Mesendoderm (in vitro differentiated cells): Measurements from ENCODE around the gene RPP14.

Experiments used
- DNase-seq: peaks from one replicate; pipeline ENCODE4 v3.0.0; 2013
- H2AK5ac ChIP-seq: 2 replicates; pipeline ENCODE4 v1.6.1; 2013; ENCODE audit warnings: low read length, inconsistent platforms
- H2BK120ac ChIP-seq: 2 replicates; pipeline ENCODE4 v1.6.1; 2013; ENCODE audit warnings: low read depth, mild to moderate bottlenecking, low read length, moderate library complexity, mixed read lengths
- H2BK15ac ChIP-seq: replicated peaks from 2 replicates; pipeline ENCODE4 v1.6.1; 2013; ENCODE audit warnings: low read depth, mild to moderate bottlenecking, moderate library complexity
- H2BK5ac ChIP-seq: 2 replicates; pipeline ENCODE4 v1.6.1; 2013; ENCODE audit warnings: low read length, inconsistent platforms
- H3K18ac ChIP-seq: 2 replicates; pipeline ENCODE4 v1.6.1; 2013; ENCODE audit warnings: mild to moderate bottlenecking, low read length, mixed read lengths
- H3K23ac ChIP-seq: one replicate; pipeline ENCODE4 v1.6.1; 2013; ENCODE audit warnings: low read length
- H3K27ac ChIP-seq: 2 replicates; pipeline ENCODE4 v1.5.1; 2013; ENCODE audit warnings: low read depth, mild to moderate bottlenecking, inconsistent platforms, low read length, moderate library complexity
- H3K27me3 ChIP-seq: 2 replicates; pipeline ENCODE4 v1.6.1; 2013; ENCODE audit warnings: low read length, control low read depth, mild to moderate bottlenecking, inconsistent platforms; ENCODE audit not compliant: insufficient read depth, poor library complexity
- H3K36me3 ChIP-seq: 2 replicates; pipeline ENCODE4 v1.6.1; 2013; ENCODE audit warnings: low read length, inconsistent platforms; ENCODE audit not compliant: control insufficient read depth, insufficient read depth
- H3K4ac ChIP-seq: one replicate; pipeline ENCODE4 v1.6.1; 2013; ENCODE audit warnings: low read depth, mild to moderate bottlenecking, low read length, moderate library complexity
- H3K4me1 ChIP-seq: 2 replicates; pipeline ENCODE4 v1.6.1; 2013; ENCODE audit warnings: low read depth, low read length, inconsistent platforms; ENCODE audit not compliant: control insufficient read depth
- H3K4me2 ChIP-seq: 2 replicates; pipeline ENCODE4 v1.6.1; 2013; ENCODE audit warnings: low read length
- H3K4me3 ChIP-seq: 2 replicates; pipeline ENCODE4 v1.5.1; 2013; ENCODE audit warnings: mild to moderate bottlenecking, low read length
- H3K56ac ChIP-seq: one replicate; pipeline ENCODE4 v1.6.1; 2013; ENCODE audit warnings: low read length
- H3K79me1 ChIP-seq: 2 replicates; pipeline ENCODE4 v1.6.1; 2013; ENCODE audit warnings: low read length, inconsistent platforms
- H3K79me2 ChIP-seq: 2 replicates; pipeline ENCODE4 v1.6.1; 2013; ENCODE audit warnings: mild to moderate bottlenecking, low read length; ENCODE audit not compliant: control insufficient read depth, insufficient read depth
- H3K9ac ChIP-seq: 2 replicates; pipeline ENCODE4 v1.6.1; 2013; ENCODE audit warnings: low read length, inconsistent platforms
- H4K5ac ChIP-seq: one replicate; pipeline ENCODE4 v1.6.1; 2013; ENCODE audit warnings: low read length
- H4K8ac ChIP-seq: one replicate; pipeline ENCODE4 v1.6.1; 2013; ENCODE audit warnings: low read depth, mild to moderate bottlenecking, control low read depth, low read length, moderate library complexity
- WGBS: extraction: QIAGEN DNeasy Blood & Tissue Kit; methylation state at CpG from one replicate; pipeline ENCODE4 v1.1.7; 2013; ENCODE audit warnings: low lambda C conversion rate, missing lambda C conversion rate; ENCODE audit not compliant: insufficient coverage; ENCODE audit errors: extremely low coverage; 5-methylcytosine and 5-hydroxymethylcytosine counted together

The RPP14 gene

GRCh38 chr3:58357402-58357801, 51.4 kb downstream of the RPP14 start:
- no peaks in the 10 kb centered on the region for H3K36me3 ChIP-seq
- H4K8ac ChIP-seq = no peak overlapping the region
- H2AK5ac ChIP-seq = no peak overlapping the region
- H2BK120ac ChIP-seq = no peak overlapping the region
- H3K18ac ChIP-seq = no peak overlapping the region
- no peak overlapping the region for H3K4ac ChIP-seq
- H3K56ac ChIP-seq = no peak overlapping the region
- no peak overlapping the region for H3K23ac ChIP-seq
- H2BK15ac ChIP-seq = no peak overlapping the region
- no peak for DNase-seq
- no peaks in the 10 kb centered on the region for H3K79me2 ChIP-seq
- no peaks in the 10 kb centered on the region for H3K27me3 ChIP-seq
- no peaks in the 10 kb centered on the region for H3K79me1 ChIP-seq
- no peak overlapping the region for H4K5ac ChIP-seq
- H3K4me3 ChIP-seq = no peak overlapping the region
- no peak overlapping the region for H3K9ac ChIP-seq
- H3K4me2 ChIP-seq = no peak overlapping the region
- H3K4me1 ChIP-seq = no peaks in the 10 kb centered on the region
- no peak overlapping the region for H3K27ac ChIP-seq
- no CpG with 5 or more reads among the region's 3 CpGs for WGBS
- no peak overlapping the region for H2BK5ac ChIP-seq

GRCh38 chr3:58358092-58358491, 52.0 kb downstream of the RPP14 start:
- no peak for DNase-seq
- no peak overlapping the region for H3K4ac ChIP-seq
- H3K79me1 ChIP-seq = no peaks in the 10 kb centered on the region
- H3K56ac ChIP-seq = no peak overlapping the region
- no peak overlapping the region for H3K27ac ChIP-seq
- H3K36me3 ChIP-seq = no peaks in the 10 kb centered on the region
- WGBS = no CpG with 5 or more reads among the region's 3 CpGs
- H3K23ac ChIP-seq = no peak overlapping the region
- no peak overlapping the region for H4K5ac ChIP-seq
- no peaks in the 10 kb centered on the region for H3K4me1 ChIP-seq
- H2BK5ac ChIP-seq = no peak overlapping the region
- no peak overlapping the region for H2AK5ac ChIP-seq
- no peak overlapping the region for H2BK120ac ChIP-seq
- H3K9ac ChIP-seq = no peak overlapping the region
- H3K27me3 ChIP-seq = no peaks in the 10 kb centered on the region
- H3K18ac ChIP-seq = no peak overlapping the region
- H3K79me2 ChIP-seq = no peaks in the 10 kb centered on the region
- H4K8ac ChIP-seq = no peak overlapping the region
- H3K4me2 ChIP-seq = no peak overlapping the region
- H3K4me3 ChIP-seq = no peak overlapping the region
- no peak overlapping the region for H2BK15ac ChIP-seq

- H3K27ac ChIP-seq = no peak overlapping the region
- no peak overlapping the region for H3K4ac ChIP-seq
- H4K8ac ChIP-seq = no peak overlapping the region
- no peak overlapping the region for H2BK5ac ChIP-seq
- H2BK15ac ChIP-seq = no peak overlapping the region
- H3K56ac ChIP-seq = no peak overlapping the region
- no peaks in the 10 kb centered on the region for H3K4me1 ChIP-seq
- WGBS = no CpG with 5 or more reads among the region's 4 CpGs
- H3K4me3 ChIP-seq = no peak overlapping the region
- no peaks in the 10 kb centered on the region for H3K79me1 ChIP-seq
- H3K79me2 ChIP-seq = no peaks in the 10 kb centered on the region
- H2BK120ac ChIP-seq = no peak overlapping the region
- H3K18ac ChIP-seq = no peak overlapping the region
- DNase-seq = no peak
- no peak overlapping the region for H2AK5ac ChIP-seq
- no peak overlapping the region for H3K9ac ChIP-seq
- no peak overlapping the region for H3K4me2 ChIP-seq
- H3K36me3 ChIP-seq = no peaks in the 10 kb centered on the region
- no peak overlapping the region for H3K23ac ChIP-seq
- H4K5ac ChIP-seq = no peak overlapping the region
- H3K27me3 ChIP-seq = no peaks in the 10 kb centered on the region
Measured at GRCh38 chr3:58358808-58359207, 52.8 kb downstream of the RPP14 start.

- H2AK5ac ChIP-seq = no peak overlapping the region
- no peak overlapping the region for H2BK15ac ChIP-seq
- H3K27ac ChIP-seq = no peak overlapping the region
- no peaks in the 10 kb centered on the region for H3K36me3 ChIP-seq
- DNase-seq = no peak
- H3K4me2 ChIP-seq = no peak overlapping the region
- H3K23ac ChIP-seq = no peak overlapping the region
- H3K4me3 ChIP-seq = no peak overlapping the region
- no peak overlapping the region for H2BK5ac ChIP-seq
- no peak overlapping the region for H4K8ac ChIP-seq
- no peaks in the 10 kb centered on the region for H3K27me3 ChIP-seq
- H2BK120ac ChIP-seq = no peak overlapping the region
- H4K5ac ChIP-seq = no peak overlapping the region
- H3K56ac ChIP-seq = no peak overlapping the region
- no CpG with 5 or more reads among the region's 4 CpGs for WGBS
- H3K4me1 ChIP-seq = no peaks in the 10 kb centered on the region
- no peak overlapping the region for H3K4ac ChIP-seq
- H3K18ac ChIP-seq = no peak overlapping the region
- H3K79me1 ChIP-seq = no peaks in the 10 kb centered on the region
- no peaks in the 10 kb centered on the region for H3K79me2 ChIP-seq
- H3K9ac ChIP-seq = no peak overlapping the region
Measured at GRCh38 chr3:58359621-58360020, 53.6 kb downstream of the RPP14 start.

GRCh38 chr3:58361866-58362265, 55.8 kb downstream of the RPP14 start:
- Histone ChIP-seq H3K4ac (no peak overlapping the region), H4K5ac (no peak overlapping the region), H3K36me3 (no peaks in the 10 kb centered on the region), H4K8ac (no peak overlapping the region), H3K9ac (no peak overlapping the region), H2BK5ac (no peak overlapping the region), H3K56ac (no peak overlapping the region), H2BK120ac (no peak overlapping the region), H3K18ac (no peak overlapping the region), H3K23ac (no peak overlapping the region), H2AK5ac (no peak overlapping the region), H3K79me2 (no peaks in the 10 kb centered on the region), H3K27ac (no peak overlapping the region), H3K27me3 (no peaks in the 10 kb centered on the region), H3K79me1 (no peaks in the 10 kb centered on the region), H3K4me3 (no peak overlapping the region), H2BK15ac (no peak overlapping the region), H3K4me2 (no peak overlapping the region), H3K4me1 (peaks cover 2% of the 10 kb centered on the region)
- DNase-seq = no peak

- WGBS = no CpG with 5 or more reads among the region's 1 CpG
- H3K27me3 ChIP-seq = no peaks in the 10 kb centered on the region
- no peak overlapping the region for H3K56ac ChIP-seq
- H2BK120ac ChIP-seq = no peak overlapping the region
- H3K27ac ChIP-seq = no peak overlapping the region
- no peaks in the 10 kb centered on the region for H3K79me1 ChIP-seq
- no peak overlapping the region for H4K8ac ChIP-seq
- no peak overlapping the region for H4K5ac ChIP-seq
- DNase-seq = no peak
- no peak overlapping the region for H3K18ac ChIP-seq
- no peak overlapping the region for H2BK5ac ChIP-seq
- no peak overlapping the region for H2AK5ac ChIP-seq
- no peak overlapping the region for H3K23ac ChIP-seq
- H3K4me2 ChIP-seq = no peak overlapping the region
- no peaks in the 10 kb centered on the region for H3K36me3 ChIP-seq
- no peak overlapping the region for H3K4me3 ChIP-seq
- peaks cover 2% of the 10 kb centered on the region for H3K4me1 ChIP-seq
- H3K4ac ChIP-seq = no peak overlapping the region
- H2BK15ac ChIP-seq = no peak overlapping the region
- H3K79me2 ChIP-seq = no peaks in the 10 kb centered on the region
- no peak overlapping the region for H3K9ac ChIP-seq
Measured at GRCh38 chr3:58366699-58367098, 60.7 kb downstream of the RPP14 start.
